Sigmoid colon (tissue), 4 donors: Measurements from ENCODE around the gene EPHA1.

Source experiments
- EP300 ChIP-seq, 4 donors: sonication (generic); formaldehyde crosslinking; IDR thresholded peaks; one replicate each; pipeline ENCODE4 v1.6.1; 2017; ENCODE audit warnings: antibody characterized with exemption in 4 of 4
- POLR2A ChIP-seq, 2 donors: fragments of 450-650 bp; IDR thresholded peaks; one replicate each; pipeline ENCODE4 v1.6.1; 2016; ENCODE audit warnings: antibody characterized with exemption in 2 of 2, mild to moderate bottlenecking in 2 of 2, moderate library complexity in 2 of 2
- POLR2AphosphoS5 ChIP-seq, 4 donors: sonication (generic); formaldehyde crosslinking; IDR thresholded peaks; one replicate each; pipeline ENCODE4 v1.6.1; 2017; ENCODE audit warnings: antibody characterized with exemption in 4 of 4
- TF ChIP-seq, protein P1 (sequence below), 4 experiments: fragments of 450-650 bp in 3 of 4; fragments of 200-600 bp in 1 of 4; IDR thresholded peaks; one replicate each; pipeline ENCODE4 v1.5.1; 2016 to 2019; ENCODE audit warnings: antibody characterized with exemption in 4 of 4, mild to moderate bottlenecking in 3 of 4, moderate library complexity in 2 of 4

DNA sequence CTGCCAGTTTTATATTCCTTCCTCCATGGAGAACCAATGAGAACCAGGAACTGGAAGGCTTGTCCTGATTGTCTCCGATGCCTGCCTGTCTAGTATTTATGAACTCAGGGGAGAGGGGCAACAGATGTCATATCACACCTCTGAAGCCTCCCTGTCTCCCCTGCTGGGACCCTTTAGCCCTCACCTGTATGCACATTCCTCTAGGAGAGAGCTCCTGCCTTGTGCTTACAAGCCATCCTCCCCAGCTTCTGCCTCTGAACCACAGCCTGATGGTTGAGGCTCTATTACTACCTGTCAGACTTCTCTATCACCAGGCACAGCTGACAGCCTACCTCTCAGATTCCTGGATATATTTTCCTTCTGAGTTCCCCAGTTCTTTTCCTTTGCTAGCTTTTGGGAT is 40.3 kb downstream of the EPHA1 start:
- TF ChIP-seq EP300 (IDR thresholded peaks at IDR 0.05) (no peak), POLR2AphosphoS5 (IDR thresholded peaks at IDR 0.05) (no peak), POLR2A (IDR thresholded peaks at IDR 0.05) (no peak)
- TF ChIP-seq, protein P1, sequence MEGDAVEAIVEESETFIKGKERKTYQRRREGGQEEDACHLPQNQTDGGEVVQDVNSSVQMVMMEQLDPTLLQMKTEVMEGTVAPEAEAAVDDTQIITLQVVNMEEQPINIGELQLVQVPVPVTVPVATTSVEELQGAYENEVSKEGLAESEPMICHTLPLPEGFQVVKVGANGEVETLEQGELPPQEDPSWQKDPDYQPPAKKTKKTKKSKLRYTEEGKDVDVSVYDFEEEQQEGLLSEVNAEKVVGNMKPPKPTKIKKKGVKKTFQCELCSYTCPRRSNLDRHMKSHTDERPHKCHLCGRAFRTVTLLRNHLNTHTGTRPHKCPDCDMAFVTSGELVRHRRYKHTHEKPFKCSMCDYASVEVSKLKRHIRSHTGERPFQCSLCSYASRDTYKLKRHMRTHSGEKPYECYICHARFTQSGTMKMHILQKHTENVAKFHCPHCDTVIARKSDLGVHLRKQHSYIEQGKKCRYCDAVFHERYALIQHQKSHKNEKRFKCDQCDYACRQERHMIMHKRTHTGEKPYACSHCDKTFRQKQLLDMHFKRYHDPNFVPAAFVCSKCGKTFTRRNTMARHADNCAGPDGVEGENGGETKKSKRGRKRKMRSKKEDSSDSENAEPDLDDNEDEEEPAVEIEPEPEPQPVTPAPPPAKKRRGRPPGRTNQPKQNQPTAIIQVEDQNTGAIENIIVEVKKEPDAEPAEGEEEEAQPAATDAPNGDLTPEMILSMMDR (IDR thresholded peaks at IDR 0.05): no peak
